Peyer's patch (tissue), 4 donors: ENCODE measurements around the gene MYDGF. TPM values are rescaled to one million over a fixed set of nuclear protein-coding genes. Genes with fewer than 3 reads are reported as not detected.
"Not testable (repeated sequence)": the region's sequence is repeated elsewhere in the genome, so short reads cannot be mapped to it uniquely, and the experiment has no call there.

Experiments
- DNase-seq, 3 donors: peaks; one replicate each; pipeline ENCODE4 v3.0.0-alpha.2; 2017 to 2019
- H3K27ac ChIP-seq, 4 donors: fragments of 200-600 bp; sonication (generic); one replicate each; pipeline ENCODE4 v1.5.1; 2016 to 2019
- H3K27me3 ChIP-seq, 2 donors: fragments of 200-600 bp; sonication (generic); one replicate each; pipeline ENCODE4 v1.5.1; 2019
- H3K36me3 ChIP-seq, 3 donors: fragments of 200-600 bp; sonication (generic); one replicate each; pipeline ENCODE4 v1.5.1; 2016 to 2019
- H3K4me1 ChIP-seq, 4 donors: fragments of 200-600 bp; sonication (generic); one replicate each; pipeline ENCODE4 v1.5.1; 2016 to 2019
- H3K4me3 ChIP-seq, 4 donors: fragments of 200-600 bp; sonication (generic); 1 replicate in 3 of 4; 2 replicates in 1 of 4; pipeline ENCODE4 v1.5.1; 2016 to 2019; ENCODE audit warnings: mild to moderate bottlenecking in 1 of 4
- H3K9me3 ChIP-seq, 4 donors: fragments of 200-600 bp; sonication (generic); one replicate each; pipeline ENCODE4 v1.5.1; 2016 to 2019; ENCODE audit warnings: mild to moderate bottlenecking in 1 of 4
- CTCF ChIP-seq, 6 experiments: fragments of 450-650 bp in 4 of 6; fragments of 200-600 bp in 2 of 6; sonication (generic) in 1 of 6; IDR thresholded peaks; one replicate each; pipeline ENCODE4 v1.5.1; 2017 to 2019; ENCODE audit warnings: antibody characterized with exemption in 6 of 6, mild to moderate bottlenecking in 3 of 6, moderate library complexity in 1 of 6
- POLR2A ChIP-seq, 2 donors: fragments of 450-650 bp; IDR thresholded peaks; one replicate each; pipeline ENCODE4 v1.5.1; 2017; ENCODE audit warnings: antibody characterized with exemption in 2 of 2, mild to moderate bottlenecking in 2 of 2, moderate library complexity in 2 of 2
- total RNA-seq, 4 donors: library from RNA; depleted of rRNA; stranded (reverse); fragments of >200 nt; gene quantifications; one replicate each; pipeline ENCODE4 v1.1.0, GENCODE V29; 2016

The MYDGF gene
- total RNA-seq: 10 to 100 TPM in 3 of 4 donors, 1 to 10 TPM in 1; 9.9 to 45.9 (median 40.3) TPM

- peak; percentile 90 to 96 (median 96) for DNase-seq
- peaks cover 0 to 32% (median 0%) of the 10 kb centered on the region in 3 donors for H3K36me3 ChIP-seq
- H3K4me3 ChIP-seq: peak within 1 kb of the TSS; percentile 73 to 100 (median 91)
These were observed at the start of gene MYDGF for GRCh38 chr19:4669723-4670480. Gene MYDGF, minus strand, starts transcription at chr19:4670342. Its CDS starts 8 bp downstream, at chr19:4670334.

GRCh38 chr19:4719499-4719866, 49.3 kb upstream of the MYDGF start:
- no peak overlapping the region for H3K27ac ChIP-seq
- DNase-seq: no peak
- peaks cover 3 to 24% (median 14%) of the 10 kb centered on the region in 4 donors for H3K4me1 ChIP-seq
- TF ChIP-seq CTCF (IDR thresholded peaks at IDR 0.05) (no peak), POLR2A (IDR thresholded peaks at IDR 0.05) (no peak)
- H3K36me3 ChIP-seq: peaks cover 0 to 57% (median 0%) of the 10 kb centered on the region in 3 donors
- no peaks in the 10 kb centered on the region for H3K27me3 ChIP-seq
- H3K4me3 ChIP-seq: no peak overlapping the region
- H3K9me3 ChIP-seq: no peaks in the 10 kb centered on the region

More at GRCh38 chr19:4669723-4670480, at the start of gene MYDGF:
- no peaks in the 10 kb centered on the region for H3K9me3 ChIP-seq
- peaks cover 0 to 19% (median 3%) of the 10 kb centered on the region in 4 donors for H3K4me1 ChIP-seq
- peak within 1 kb of the TSS; percentile 50 to 87 (median 73) for H3K27ac ChIP-seq
- H3K27me3 ChIP-seq: no peaks in the 10 kb centered on the region
- TF ChIP-seq CTCF (IDR thresholded peaks at IDR 0.05) (peak in 1 of 6 experiments; percentile 8), POLR2A (IDR thresholded peaks at IDR 0.05) (peak; percentile 49 to 70)

- Histone ChIP-seq H3K4me3 (no peak overlapping the region), H3K4me1 (peaks cover 3 to 34% (median 14%) of the 10 kb centered on the region in 4 donors), H3K27me3 (no peaks in the 10 kb centered on the region), H3K9me3 (no peaks in the 10 kb centered on the region), H3K36me3 (peaks cover 0 to 70% (median 0%) of the 10 kb centered on the region in 3 donors), H3K27ac (no peak overlapping the region)
- TF ChIP-seq POLR2A (IDR thresholded peaks at IDR 0.05) (no peak), CTCF (IDR thresholded peaks at IDR 0.05) (no peak)
- no peak for DNase-seq
These were observed 48.0 kb upstream of the MYDGF start for GRCh38 chr19:4717966-4718701.

GRCh38 chr19:4717191-4717965, 47.2 kb upstream of the MYDGF start:
- Histone ChIP-seq H3K27ac (peak overlapping the region in 1 of 4 donors; percentile 25), H3K4me3 (no peak overlapping the region), H3K36me3 (peaks cover 0 to 78% (median 0%) of the 10 kb centered on the region in 3 donors), H3K9me3 (no peaks in the 10 kb centered on the region), H3K27me3 (no peaks in the 10 kb centered on the region), H3K4me1 (peaks cover 2 to 33% (median 7%) of the 10 kb centered on the region in 4 donors)
- DNase-seq: no peak
- no peak for TF ChIP-seq POLR2A (IDR thresholded peaks at IDR 0.05)
- TF ChIP-seq CTCF (IDR thresholded peaks at IDR 0.05): no peak

- H3K36me3 ChIP-seq: peaks cover 0 to 93% (median 0%) of the 10 kb centered on the region in 3 donors
- no peaks in the 10 kb centered on the region for H3K27me3 ChIP-seq
- H3K9me3 ChIP-seq: no peaks in the 10 kb centered on the region
- H3K4me1 ChIP-seq: peaks cover 0 to 18% (median 3%) of the 10 kb centered on the region in 4 donors
- TF ChIP-seq CTCF (IDR thresholded peaks at IDR 0.05) (no peak), POLR2A (IDR thresholded peaks at IDR 0.05) (no peak)
- no peak overlapping the region for H3K4me3 ChIP-seq
- peak overlapping the region in 2 of 4 donors; percentile 6 to 46 for H3K27ac ChIP-seq
- no peak for DNase-seq
These were observed 45.5 kb upstream of the MYDGF start for GRCh38 chr19:4715529-4716221.

- H3K27me3 ChIP-seq, H3K4me3 ChIP-seq, H3K9me3 ChIP-seq, DNase-seq: not testable (repeated sequence)
- H3K4me1 ChIP-seq: peaks cover 0 to 15% (median 1%) of the 10 kb centered on the region in 4 donors
- peaks cover 0 to 93% (median 0%) of the 10 kb centered on the region in 3 donors for H3K36me3 ChIP-seq
- peak overlapping the region in 2 of 4 donors; percentile 6 to 46 for H3K27ac ChIP-seq
These were observed 45.0 kb upstream of the MYDGF start for GRCh38 chr19:4715178-4715528.
